ENCODE results near the gene SOBP. TPM values are rescaled to one million over a fixed set of nuclear protein-coding genes. Genes with fewer than 3 reads are reported as not detected.
A peak's percentile ranks its signal among the peaks of the same experiment; 100 is the strongest.

Gene SOBP
- total and polyA plus RNA-seq, 7 donors, result 5.7 to 27.6 (median 19.5) TPM

- Histone ChIP-seq H3K4me3 (no peak overlapping the region), H3K4me1 (no peaks in the 10 kb centered on the region), H3K9me3 (no peaks in the 10 kb centered on the region), H3K36me3 (ENCODE audit: insufficient read depth in 1 of 2, low read depth in 1 of 2) (no peaks in the 10 kb centered on the region), H3K27me3 (ENCODE audit: insufficient read depth in 3 of 3, low read length in 2 of 3) (no peaks in the 10 kb centered on the region), H3K27ac (no peak overlapping the region)
- no peak for ATAC-seq
- no peak for TF ChIP-seq CTCF (IDR thresholded peaks at IDR 0.05)
- WGBS, 3 donors, result 58 to 77% (median 69%) methylated on average over 5 of the region's 5 CpGs
- intact Hi-C loops (cut with DNase I), result no loop called here
- DNase-seq, result no peak
Observed at GRCh38 chr6:107697682-107698081, 207.8 kb downstream of the SOBP start.

GRCh38 chr6:107698146-107698545, 208.2 kb downstream of the SOBP start:
- no peak overlapping the region for H3K27ac ChIP-seq
- no peaks in the 10 kb centered on the region for H3K9me3 ChIP-seq
- 61 to 71% (median 69%) methylated on average over 4 of the region's 4 CpGs for WGBS, 3 donors
- H3K4me3 ChIP-seq, result no peak overlapping the region
- H3K36me3 ChIP-seq (ENCODE audit: insufficient read depth in 1 of 2, low read depth in 1 of 2), result no peaks in the 10 kb centered on the region
- H3K4me1 ChIP-seq, result no peaks in the 10 kb centered on the region
- no peaks in the 10 kb centered on the region for H3K27me3 ChIP-seq (ENCODE audit: insufficient read depth in 3 of 3, low read length in 2 of 3)
- ATAC-seq (peak in 1 of 4 donors; percentile 42), DNase-seq (no peak)
- no peak for TF ChIP-seq CTCF (IDR thresholded peaks at IDR 0.05)
- intact Hi-C loops (cut with DNase I), result no loop called here

GRCh38 chr6:107699254-107699653, 209.3 kb downstream of the SOBP start:
- intact Hi-C loops (cut with DNase I), result no loop called here

GRCh38 chr6:107699697-107700325, 209.9 kb downstream of the SOBP start:
- Histone ChIP-seq H3K27ac (no peak overlapping the region), H3K27me3 (ENCODE audit: insufficient read depth in 3 of 3, low read length in 2 of 3) (no peaks in the 10 kb centered on the region), H3K4me3 (no peak overlapping the region), H3K9me3 (no peaks in the 10 kb centered on the region), H3K36me3 (ENCODE audit: insufficient read depth in 1 of 2, low read depth in 1 of 2) (no peaks in the 10 kb centered on the region), H3K4me1 (no peaks in the 10 kb centered on the region)
- ATAC-seq (no peak), DNase-seq (no peak)
- intact Hi-C loops (cut with DNase I), result loop anchor here in 1 of 2 donors (10.0 kb wide), 2 partner anchors 145 to 385 kb away; no protein-coding TSS in a partner anchor
- WGBS, 3 donors, result 70 to 76% (median 72%) methylated on average over 14 of the region's 14 CpGs
- no peak for TF ChIP-seq CTCF (IDR thresholded peaks at IDR 0.05)

More at GRCh38 chr6:107699254-107699653, 209.3 kb downstream of the SOBP start:
- DNase-seq, result no peak
- peak in 1 of 4 donors; percentile 49 for ATAC-seq
- no peak for TF ChIP-seq CTCF (IDR thresholded peaks at IDR 0.05)
- WGBS, 3 donors, result 49 to 61% (median 54%) methylated on average over 7 of the region's 7 CpGs
- H3K9me3 ChIP-seq, result no peaks in the 10 kb centered on the region
- no peaks in the 10 kb centered on the region for H3K36me3 ChIP-seq (ENCODE audit: insufficient read depth in 1 of 2, low read depth in 1 of 2)
- H3K27ac ChIP-seq, result no peak overlapping the region
- H3K4me3 ChIP-seq, result no peak overlapping the region
- H3K4me1 ChIP-seq, result no peaks in the 10 kb centered on the region
- H3K27me3 ChIP-seq (ENCODE audit: insufficient read depth in 3 of 3, low read length in 2 of 3), result no peaks in the 10 kb centered on the region

GRCh38 chr6:107703606-107704005, 213.7 kb downstream of the SOBP start:
- TF ChIP-seq CTCF (IDR thresholded peaks at IDR 0.05), result no peak
- Histone ChIP-seq H3K27ac (no peak overlapping the region), H3K4me1 (no peaks in the 10 kb centered on the region), H3K36me3 (ENCODE audit: insufficient read depth in 1 of 2, low read depth in 1 of 2) (no peaks in the 10 kb centered on the region), H3K9me3 (no peaks in the 10 kb centered on the region), H3K27me3 (ENCODE audit: insufficient read depth in 3 of 3, low read length in 2 of 3) (no peaks in the 10 kb centered on the region), H3K4me3 (no peak overlapping the region)
- no peak for DNase-seq
- intact Hi-C loops (cut with DNase I), result loop anchor here in 1 of 2 donors (2.0 to 10.0 kb wide), 3 partner anchors 29 to 389 kb away; no protein-coding TSS in a partner anchor
- WGBS, 3 donors, result 78 to 85% (median 84%) methylated on average over 5 of the region's 5 CpGs
- ATAC-seq, result no peak
